ENCODE results near the gene WNT9B. TPM values are rescaled to one million over a fixed set of nuclear protein-coding genes. Genes with fewer than 3 reads are reported as not detected.

Gene WNT9B
- total RNA-seq, 1 experiment from 2014 or later: 0.70 TPM

- Mint-ChIP-seq H3K4me3 (no peak overlapping the region), H3K27ac (no peak overlapping the region), H3K4me1 (peaks cover 19 to 24% of the 10 kb centered on the region in 2 experiments), H3K27me3 (ENCODE audit: low read depth) (peaks cover 49% of the 10 kb centered on the region), H3K9me3 (peaks cover 8 to 9% of the 10 kb centered on the region in 2 experiments; a peak in 4 of 5 replicates), H3K36me3 (ENCODE audit: insufficient read depth in 1 of 3, low read depth in 3 of 3) (peaks cover 0 to 1% (median 0%) of the 10 kb centered on the region in 3 experiments; a peak in 4 of 7 replicates)
- Histone ChIP-seq H3K18ac (ENCODE audit: insufficient read length, low read depth, low read length) (no peak overlapping the region), H4K8ac (replicated peaks; ENCODE audit: insufficient read length, low read depth, low read length) (no peak overlapping the region), H3K27ac (ENCODE audit: insufficient read length, low read depth, low read length) (no peak overlapping the region), H3K4me1 (ENCODE audit: insufficient read depth, low read length) (no peaks in the 10 kb centered on the region), H3K14ac (ENCODE audit: insufficient read depth, low read length) (no peak overlapping the region), H2BK15ac (ENCODE audit: low read depth, low read length) (no peak overlapping the region), H3K79me1 (ENCODE audit: insufficient read depth, low read depth, low read length, poor library complexity, severe bottlenecking) (no peaks in the 10 kb centered on the region), H3T11ph (ENCODE audit: low read length) (no peak overlapping the region), H3K4ac (ENCODE audit: low read depth, low read length) (no peak overlapping the region), H3K9ac (ENCODE audit: extremely low read depth, insufficient read length, low read length) (no peak overlapping the region), H2BK5ac (ENCODE audit: insufficient read length, low read length) (no peak overlapping the region), H4K5ac (ENCODE audit: insufficient read length, low read depth, low read length) (no peak overlapping the region), H3K23ac (ENCODE audit: insufficient read length, low read depth, low read length) (no peak overlapping the region), H2BK20ac (ENCODE audit: low read depth, low read length, poor library complexity, severe bottlenecking) (no peak overlapping the region), H4K20me1 (ENCODE audit: control insufficient read depth, insufficient read depth, insufficient read length) (no peaks in the 10 kb centered on the region), H2BK120ac (ENCODE audit: low read depth, low read length, poor library complexity, severe bottlenecking) (no peak overlapping the region), H3K4me2 (ENCODE audit: insufficient read depth, insufficient read length, low read length) (no peak overlapping the region), H2AK5ac (ENCODE audit: insufficient read length, low read length) (no peak overlapping the region), H2AFZ (ENCODE audit: low read length) (no peak overlapping the region), H2BK12ac (ENCODE audit: insufficient read length, low read depth, low read length) (no peak overlapping the region), H3K56ac (ENCODE audit: insufficient read length, low read depth, low read length) (no peak overlapping the region), H3K23me2 (ENCODE audit: insufficient read length, low read depth, low read length, poor library complexity, severe bottlenecking) (peaks cover 4% of the 10 kb centered on the region), H3K9me3 (ENCODE audit: control insufficient read depth, low read depth, low read length) (no peaks in the 10 kb centered on the region), H4K91ac (ENCODE audit: insufficient read length, low read depth, low read length) (no peak overlapping the region), H3K27me3 (ENCODE audit: insufficient read depth, low read length) (peaks cover 9% of the 10 kb centered on the region), H3K79me2 (ENCODE audit: insufficient read depth, low read length) (no peaks in the 10 kb centered on the region)
- no peak for TF ChIP-seq CTCF (conservative IDR thresholded peaks at IDR 0.05)
- no peak for DNase-seq
- no CpG with 5 or more reads among the region's 4 CpGs for WGBS (ENCODE audit: extremely low coverage, insufficient read length, low lambda C conversion rate)
These were observed 13.9 kb upstream of the WNT9B start for GRCh38 chr17:46837521-46837920.
